HG03378 (cell line): ENCODE data around the gene MGAT4A.
"Not testable (repeated sequence)": the region's sequence is repeated elsewhere in the genome, so short reads cannot be mapped to it uniquely, and the experiment has no call there.

ENCODE experiments used
- ATAC-seq: cut with Tn5 transposase; IDR thresholded peaks from one replicate; pipeline ENCODE4 v1.9.1; 2021; ENCODE audit warnings: mild to moderate bottlenecking, moderate library complexity; ENCODE audit not compliant: unreplicated experiment

MGAT4A gene

GRCh38 chr2:98664323-98664722 lies 66.6 kb downstream of the MGAT4A start:
- no peak for ATAC-seq

- ATAC-seq = no peak
Observed at GRCh38 chr2:98663511-98664090, 67.3 kb downstream of the MGAT4A start.

GRCh38 chr2:98659491-98659840 lies 71.5 kb downstream of the MGAT4A start:
- ATAC-seq = not testable (repeated sequence)

- ATAC-seq = no peak
Observed at GRCh38 chr2:98658816-98659490, 72.0 kb downstream of the MGAT4A start.

GRCh38 chr2:98656800-98657199 lies 74.1 kb downstream of the MGAT4A start:
- no peak for ATAC-seq

- ATAC-seq = no peak
Observed at GRCh38 chr2:98654699-98655495, 76.0 kb downstream of the MGAT4A start.

GRCh38 chr2:98650998-98651397 lies 79.9 kb downstream of the MGAT4A start:
- no peak for ATAC-seq

- ATAC-seq = no peak
Observed at GRCh38 chr2:98649992-98650375, 80.9 kb downstream of the MGAT4A start.

- peak; percentile 53 for ATAC-seq
Observed at GRCh38 chr2:98649135-98649991, 81.6 kb downstream of the MGAT4A start.

GRCh38 chr2:98648451-98648850 lies 82.5 kb downstream of the MGAT4A start:
- ATAC-seq = no peak

- ATAC-seq = no peak
Observed at GRCh38 chr2:98647636-98648035, 83.3 kb downstream of the MGAT4A start.

GRCh38 chr2:98643496-98644100 lies 87.3 kb downstream of the MGAT4A start:
- ATAC-seq = no peak

- ATAC-seq = peak; percentile 82
Observed at GRCh38 chr2:98637401-98638147, 93.4 kb downstream of the MGAT4A start.

GRCh38 chr2:98634406-98635092 lies 96.4 kb downstream of the MGAT4A start:
- ATAC-seq = no peak

GRCh38 chr2:98632351-98632750 lies 98.6 kb downstream of the MGAT4A start:
- no peak for ATAC-seq

GRCh38 chr2:98623657-98624056 lies 107.3 kb downstream of the MGAT4A start:
- ATAC-seq = no peak

- no peak for ATAC-seq
Observed at GRCh38 chr2:98617149-98617548, 113.8 kb downstream of the MGAT4A start.

- ATAC-seq = no peak
Observed at GRCh38 chr2:98615481-98615880, 115.5 kb downstream of the MGAT4A start.

- no peak for ATAC-seq
Observed at GRCh38 chr2:98614024-98614739, 116.8 kb downstream of the MGAT4A start.
